ENCODE data around the gene CDH4.

The CDH4 gene

GRCh38 chr20:61798632-61799031 is 546.6 kb downstream of the CDH4 start:
- H3K4me1 Mint-ChIP-seq: no peaks in the 10 kb centered on the region
- H3K4me3 Mint-ChIP-seq: no peak overlapping the region
- no peaks in the 10 kb centered on the region for H3K36me3 Mint-ChIP-seq
- H3K27me3 Mint-ChIP-seq: no peaks in the 10 kb centered on the region
- no peak overlapping the region for H3K27ac Mint-ChIP-seq
- no peaks in the 10 kb centered on the region for H3K9me3 Mint-ChIP-seq

GRCh38 chr20:61799394-61799923 is 547.4 kb downstream of the CDH4 start:
- Mint-ChIP-seq H3K27ac (no peak overlapping the region), H3K27me3 (no peaks in the 10 kb centered on the region), H3K4me3 (no peak overlapping the region), H3K9me3 (no peaks in the 10 kb centered on the region), H3K4me1 (no peaks in the 10 kb centered on the region), H3K36me3 (no peaks in the 10 kb centered on the region)

- Mint-ChIP-seq H3K27me3 (peaks cover 2% of the 10 kb centered on the region), H3K4me1 (no peaks in the 10 kb centered on the region), H3K4me3 (no peak overlapping the region), H3K36me3 (no peaks in the 10 kb centered on the region), H3K9me3 (no peaks in the 10 kb centered on the region), H3K27ac (no peak overlapping the region)
Measured at GRCh38 chr20:61799928-61800327, 547.9 kb downstream of the CDH4 start.

GRCh38 chr20:61800359-61801064 is 548.5 kb downstream of the CDH4 start:
- H3K9me3 Mint-ChIP-seq: no peaks in the 10 kb centered on the region
- peaks cover 2% of the 10 kb centered on the region for H3K27me3 Mint-ChIP-seq
- H3K36me3 Mint-ChIP-seq: no peaks in the 10 kb centered on the region
- no peak overlapping the region for H3K4me3 Mint-ChIP-seq
- H3K27ac Mint-ChIP-seq: no peak overlapping the region
- H3K4me1 Mint-ChIP-seq: no peaks in the 10 kb centered on the region

GRCh38 chr20:61801065-61801360 is 549.0 kb downstream of the CDH4 start:
- Mint-ChIP-seq H3K36me3 (no peaks in the 10 kb centered on the region), H3K27me3 (peaks cover 2% of the 10 kb centered on the region), H3K27ac (no peak overlapping the region), H3K4me3 (no peak overlapping the region), H3K9me3 (no peaks in the 10 kb centered on the region), H3K4me1 (no peaks in the 10 kb centered on the region)

- Mint-ChIP-seq H3K4me1 (no peaks in the 10 kb centered on the region), H3K27ac (no peak overlapping the region), H3K9me3 (no peaks in the 10 kb centered on the region), H3K27me3 (peaks cover 2% of the 10 kb centered on the region), H3K4me3 (no peak overlapping the region), H3K36me3 (no peaks in the 10 kb centered on the region)
Measured at GRCh38 chr20:61801428-61801827, 549.4 kb downstream of the CDH4 start.

- Mint-ChIP-seq H3K4me3 (no peak overlapping the region), H3K36me3 (no peaks in the 10 kb centered on the region), H3K27ac (no peak overlapping the region), H3K9me3 (no peaks in the 10 kb centered on the region), H3K27me3 (peaks cover 2% of the 10 kb centered on the region), H3K4me1 (no peaks in the 10 kb centered on the region)
Measured at GRCh38 chr20:61801857-61802442, 549.9 kb downstream of the CDH4 start.

- Mint-ChIP-seq H3K27ac (no peak overlapping the region), H3K36me3 (no peaks in the 10 kb centered on the region), H3K4me1 (no peaks in the 10 kb centered on the region), H3K27me3 (peaks cover 2% of the 10 kb centered on the region), H3K4me3 (no peak overlapping the region), H3K9me3 (no peaks in the 10 kb centered on the region)
Measured at GRCh38 chr20:61802721-61803311, 550.8 kb downstream of the CDH4 start.

- H3K36me3 Mint-ChIP-seq: no peaks in the 10 kb centered on the region
- no peaks in the 10 kb centered on the region for H3K4me1 Mint-ChIP-seq
- no peak overlapping the region for H3K4me3 Mint-ChIP-seq
- no peak overlapping the region for H3K27ac Mint-ChIP-seq
- peaks cover 2% of the 10 kb centered on the region for H3K27me3 Mint-ChIP-seq
- no peaks in the 10 kb centered on the region for H3K9me3 Mint-ChIP-seq
Measured at GRCh38 chr20:61803416-61803914, 551.4 kb downstream of the CDH4 start.

- no peak overlapping the region for H3K27ac Mint-ChIP-seq
- H3K27me3 Mint-ChIP-seq: peaks cover 2% of the 10 kb centered on the region
- no peak overlapping the region for H3K4me3 Mint-ChIP-seq
- H3K9me3 Mint-ChIP-seq: no peaks in the 10 kb centered on the region
- H3K36me3 Mint-ChIP-seq: no peaks in the 10 kb centered on the region
- H3K4me1 Mint-ChIP-seq: no peaks in the 10 kb centered on the region
Measured at GRCh38 chr20:61803915-61804751, 552.1 kb downstream of the CDH4 start.

GRCh38 chr20:61804752-61805295 is 552.8 kb downstream of the CDH4 start:
- H3K36me3 Mint-ChIP-seq: no peaks in the 10 kb centered on the region
- H3K9me3 Mint-ChIP-seq: no peaks in the 10 kb centered on the region
- no peak overlapping the region for H3K27ac Mint-ChIP-seq
- H3K4me3 Mint-ChIP-seq: no peak overlapping the region
- no peaks in the 10 kb centered on the region for H3K4me1 Mint-ChIP-seq
- peaks cover 2% of the 10 kb centered on the region for H3K27me3 Mint-ChIP-seq

GRCh38 chr20:61805365-61805764 is 553.3 kb downstream of the CDH4 start:
- Mint-ChIP-seq H3K4me3 (no peak overlapping the region), H3K36me3 (no peaks in the 10 kb centered on the region), H3K27ac (no peak overlapping the region), H3K27me3 (peaks cover 2% of the 10 kb centered on the region), H3K4me1 (no peaks in the 10 kb centered on the region), H3K9me3 (no peaks in the 10 kb centered on the region)

GRCh38 chr20:61805781-61806180 is 553.7 kb downstream of the CDH4 start:
- Mint-ChIP-seq H3K4me1 (no peaks in the 10 kb centered on the region), H3K9me3 (no peaks in the 10 kb centered on the region), H3K27me3 (peaks cover 2% of the 10 kb centered on the region), H3K4me3 (no peak overlapping the region), H3K36me3 (no peaks in the 10 kb centered on the region), H3K27ac (no peak overlapping the region)

GRCh38 chr20:61806314-61806713 is 554.3 kb downstream of the CDH4 start:
- H3K36me3 Mint-ChIP-seq: no peaks in the 10 kb centered on the region
- H3K27me3 Mint-ChIP-seq: peaks cover 2% of the 10 kb centered on the region
- no peaks in the 10 kb centered on the region for H3K4me1 Mint-ChIP-seq
- no peak overlapping the region for H3K27ac Mint-ChIP-seq
- H3K9me3 Mint-ChIP-seq: no peaks in the 10 kb centered on the region
- H3K4me3 Mint-ChIP-seq: no peak overlapping the region

GRCh38 chr20:61806995-61807394 is 554.9 kb downstream of the CDH4 start:
- no peak overlapping the region for H3K27ac Mint-ChIP-seq
- no peaks in the 10 kb centered on the region for H3K9me3 Mint-ChIP-seq
- H3K27me3 Mint-ChIP-seq: peaks cover 2% of the 10 kb centered on the region
- H3K4me1 Mint-ChIP-seq: no peaks in the 10 kb centered on the region
- no peak overlapping the region for H3K4me3 Mint-ChIP-seq
- H3K36me3 Mint-ChIP-seq: no peaks in the 10 kb centered on the region
